ENCODE data around the gene UQCC2.

Gene UQCC2

DNA sequence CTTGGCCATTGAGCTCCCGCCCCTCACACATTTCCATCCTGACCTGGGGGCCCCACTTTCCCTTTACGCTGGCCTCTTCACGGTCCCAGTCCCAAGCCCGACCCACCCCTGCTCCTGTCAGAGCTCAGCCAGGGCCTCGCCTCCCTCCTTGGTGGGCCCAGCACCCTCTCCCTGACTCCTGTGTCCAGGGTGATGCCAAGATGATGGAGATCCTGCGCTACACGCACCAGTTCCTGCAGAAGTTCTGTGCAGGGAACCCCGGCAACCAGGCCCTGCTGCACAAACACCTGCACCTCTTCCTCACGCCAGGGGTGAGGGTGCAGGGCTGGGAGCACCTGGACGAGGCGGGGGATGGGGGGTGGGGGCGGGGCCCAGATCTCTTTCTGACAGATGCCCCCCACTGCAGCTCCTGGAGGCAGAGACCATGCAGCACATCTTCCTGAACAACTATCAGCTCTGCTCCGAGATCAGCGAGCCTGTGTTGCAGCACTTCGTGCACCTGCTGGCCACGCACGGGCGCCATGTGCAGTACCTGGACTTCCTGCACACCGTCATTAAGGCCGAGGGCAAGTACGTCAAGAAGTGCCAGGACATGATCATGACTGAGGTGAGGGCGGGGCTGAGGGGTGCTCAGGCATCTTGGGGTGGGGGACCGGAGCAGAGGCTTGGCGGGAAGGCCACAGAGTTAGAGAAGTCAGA, 33.1 kb downstream of the UQCC2 start:
- H3K36me3 ChIP-seq: peaks cover 0 to 75% (median 53%) of the 10 kb centered on the region in 11 experiments; a peak in 16 of 22 replicates
- peak overlapping the region in 1 of 11 experiments; percentile 41; a peak in 3 of 22 replicates for H3K9ac ChIP-seq
- peaks cover 69 to 93% (median 84%) of the 10 kb centered on the region in 10 experiments for H3K4me1 ChIP-seq
- no peak for TF ChIP-seq Cebpa-rat (IDR thresholded peaks at IDR 0.05)
- peaks cover 0 to 14% (median 0%) of the 10 kb centered on the region in 11 experiments; a peak in 2 of 22 replicates for H4K20me1 ChIP-seq
- peak overlapping the region; percentile 14 to 91 (median 81); a peak in 19 of 22 replicates for H3K4me2 ChIP-seq
- no peaks in the 10 kb centered on the region for H3K9me3 ChIP-seq (replicated peaks in 1 of 11)
- H3K27me3 ChIP-seq: 0 out of 22 replicates have a peak, but pooled peaks cover 0 to 5% (median 0%) of the 10 kb centered on the region in 11 experiments
- H3K4me3 ChIP-seq: no peak overlapping the region
- H3K27ac ChIP-seq: no peak overlapping the region; a peak in 1 of 22 replicates

DNA sequence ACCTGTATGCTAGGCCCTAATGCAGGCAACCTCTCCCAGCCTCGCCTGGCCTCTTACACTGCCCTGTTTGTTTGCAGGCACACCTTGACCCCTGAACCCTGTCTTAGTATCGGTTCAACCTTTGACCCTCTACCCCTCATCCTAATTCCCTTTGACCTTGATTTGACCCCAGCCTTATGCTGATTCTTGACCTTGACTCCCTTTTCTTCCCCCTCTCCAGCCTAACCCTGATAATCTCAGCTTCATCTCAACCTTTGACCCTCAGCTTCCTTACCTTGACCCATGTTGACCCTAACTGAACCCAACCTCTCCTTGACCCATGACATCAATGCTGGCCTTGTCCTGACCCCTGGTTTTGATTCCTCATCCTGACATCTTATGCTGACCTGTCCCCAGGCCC, 33.8 kb downstream of the UQCC2 start:
- TF ChIP-seq Cebpa-rat (IDR thresholded peaks at IDR 0.05): no peak
- Histone ChIP-seq H3K9ac (no peak overlapping the region), H3K27ac (peak overlapping the region in 2 of 11 experiments; percentile 25 to 62; a peak in 2 of 22 replicates), H3K4me1 (peaks cover 67 to 93% (median 84%) of the 10 kb centered on the region in 10 experiments), H3K4me2 (peak overlapping the region; percentile 57 to 91 (median 81); a peak in 20 of 22 replicates), H3K4me3 (no peak overlapping the region), H3K27me3 (0 out of 22 replicates have a peak, but pooled peaks cover 0 to 5% (median 0%) of the 10 kb centered on the region in 11 experiments), H3K36me3 (peaks cover 0 to 77% (median 55%) of the 10 kb centered on the region in 11 experiments; a peak in 16 of 22 replicates), H4K20me1 (peaks cover 0 to 9% (median 0%) of the 10 kb centered on the region in 11 experiments; a peak in 2 of 22 replicates), H3K9me3 (replicated peaks in 1 of 11) (no peaks in the 10 kb centered on the region)

DNA sequence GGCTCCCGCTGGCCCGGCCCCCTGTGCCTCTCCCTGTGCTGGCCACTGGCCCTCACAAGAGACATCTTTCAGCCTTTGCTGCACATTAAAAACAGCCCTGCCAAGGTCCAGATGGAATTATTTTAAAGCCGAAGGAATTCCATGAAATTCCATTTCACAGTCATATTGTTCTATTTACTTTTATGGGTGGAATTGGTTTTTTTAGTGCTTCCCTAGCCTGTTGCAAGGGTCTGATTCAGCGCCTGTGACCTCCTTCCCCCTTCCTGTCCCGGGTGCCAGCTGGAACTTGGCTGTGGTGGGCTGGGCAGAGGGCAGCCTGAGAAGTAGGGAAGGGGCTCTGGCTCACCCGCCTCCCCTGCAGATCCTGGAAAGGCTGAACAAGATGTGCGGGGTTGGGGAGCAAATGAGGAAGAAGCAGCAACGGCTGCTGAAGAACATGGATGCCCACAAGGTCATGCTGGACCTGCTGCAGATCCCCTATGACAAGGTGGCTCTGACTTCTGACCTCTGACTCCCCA, 34.3 kb downstream of the UQCC2 start:
- H3K36me3 ChIP-seq: peaks cover 0 to 75% (median 54%) of the 10 kb centered on the region in 11 experiments; a peak in 16 of 22 replicates
- H3K4me3 ChIP-seq: no peak overlapping the region
- peaks cover 0 to 5% (median 0%) of the 10 kb centered on the region in 11 experiments; a peak in 2 of 22 replicates for H4K20me1 ChIP-seq
- peaks cover 63 to 90% (median 82%) of the 10 kb centered on the region in 10 experiments for H3K4me1 ChIP-seq
- H3K9me3 ChIP-seq (replicated peaks in 1 of 11): no peaks in the 10 kb centered on the region
- TF ChIP-seq Cebpa-rat (IDR thresholded peaks at IDR 0.05): no peak
- peak overlapping the region; percentile 57 to 91 (median 81) for H3K4me2 ChIP-seq
- 0 out of 22 replicates have a peak, but pooled peaks cover 0 to 5% (median 0%) of the 10 kb centered on the region in 11 experiments for H3K27me3 ChIP-seq
- H3K9ac ChIP-seq: peak overlapping the region in 1 of 11 experiments; percentile 31; a peak in 3 of 22 replicates
- H3K27ac ChIP-seq: peak overlapping the region in 3 of 11 experiments; percentile 25 to 66 (median 62); a peak in 1 of 22 replicates

DNA sequence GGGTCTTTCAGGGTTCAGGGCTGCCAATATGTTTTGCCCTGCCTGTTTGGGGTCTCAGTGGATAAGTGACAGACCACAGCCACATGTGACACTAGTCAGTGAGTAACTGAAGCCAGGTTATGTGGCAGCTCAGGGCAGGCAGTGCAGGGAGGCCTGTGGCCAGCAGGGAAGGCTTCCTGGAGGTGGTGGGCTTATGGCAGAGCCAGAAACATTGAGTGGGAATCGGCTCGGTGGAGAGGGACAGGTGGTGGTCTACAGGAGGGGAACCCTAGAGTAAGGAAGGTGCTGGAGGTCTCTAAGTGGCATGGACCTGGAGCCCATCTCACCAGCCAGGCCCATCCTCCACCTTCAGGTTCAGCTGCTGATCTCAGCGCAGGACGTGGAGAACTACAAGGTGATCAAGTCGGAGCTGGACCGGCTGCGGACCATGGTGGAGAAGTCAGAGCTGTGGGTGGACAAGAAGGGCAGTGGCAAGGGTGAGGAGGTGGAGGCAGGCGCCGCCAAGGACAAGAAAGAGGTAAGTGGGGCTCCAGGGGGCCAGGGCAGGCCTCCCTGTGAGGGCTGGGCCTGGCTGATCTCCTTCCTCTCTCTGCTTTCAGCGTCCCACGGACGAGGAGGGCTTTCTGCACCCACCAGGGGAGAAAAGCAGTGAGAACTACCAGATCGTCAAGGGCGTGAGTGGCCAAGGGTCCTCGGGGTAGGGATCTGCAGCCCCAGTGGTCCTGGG, 34.9 kb downstream of the UQCC2 start:
- Histone ChIP-seq H3K36me3 (peaks cover 0 to 75% (median 53%) of the 10 kb centered on the region in 11 experiments; a peak in 16 of 22 replicates), H3K4me1 (peaks cover 63 to 87% (median 80%) of the 10 kb centered on the region in 10 experiments), H3K4me2 (peak overlapping the region; percentile 57 to 91 (median 81); a peak in 21 of 22 replicates), H3K27me3 (0 out of 22 replicates have a peak, but pooled peaks cover 0 to 5% (median 0%) of the 10 kb centered on the region in 11 experiments), H3K9me3 (replicated peaks in 1 of 11) (no peaks in the 10 kb centered on the region), H3K4me3 (no peak overlapping the region), H3K27ac (peak overlapping the region in 8 of 11 experiments; percentile 40 to 66 (median 53); a peak in 10 of 22 replicates), H3K9ac (peak overlapping the region in 3 of 11 experiments; percentile 11 to 31 (median 14); a peak in 5 of 22 replicates), H4K20me1 (peaks cover 0 to 9% (median 0%) of the 10 kb centered on the region in 11 experiments; a peak in 4 of 22 replicates)
- TF ChIP-seq Cebpa-rat (IDR thresholded peaks at IDR 0.05): no peak

DNA sequence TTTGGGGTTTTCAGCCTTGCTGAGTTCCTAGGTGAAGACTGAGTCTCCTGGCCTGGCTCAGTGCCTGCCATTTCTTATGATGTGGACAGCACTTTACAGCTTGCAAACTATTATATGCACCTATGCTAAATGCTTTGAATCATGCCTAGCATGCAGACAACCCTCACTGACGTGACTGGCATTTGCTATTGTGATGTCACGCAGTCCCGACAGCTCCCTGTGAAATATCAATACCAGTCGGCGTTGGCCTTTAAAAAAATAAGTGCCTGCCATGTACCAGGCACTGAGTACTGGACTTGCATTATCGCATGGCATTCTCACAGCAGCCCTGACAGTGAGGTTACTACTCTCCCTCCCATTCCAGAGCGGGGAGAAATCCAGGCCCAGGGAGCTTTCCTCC, 35.5 kb downstream of the UQCC2 start:
- Histone ChIP-seq H3K27ac (peak overlapping the region in 9 of 11 experiments; percentile 40 to 66 (median 53); a peak in 16 of 22 replicates), H3K4me1 (peaks cover 63 to 89% (median 80%) of the 10 kb centered on the region in 10 experiments), H3K4me2 (peak overlapping the region; percentile 57 to 91 (median 75)), H3K4me3 (no peak overlapping the region; a peak in 1 of 20 replicates), H3K9me3 (replicated peaks in 1 of 11) (no peaks in the 10 kb centered on the region), H3K9ac (peak overlapping the region in 7 of 11 experiments; percentile 4 to 63 (median 36); a peak in 8 of 22 replicates), H3K36me3 (peaks cover 0 to 75% (median 48%) of the 10 kb centered on the region in 11 experiments; a peak in 16 of 22 replicates), H4K20me1 (peaks cover 0 to 9% (median 0%) of the 10 kb centered on the region in 11 experiments; a peak in 4 of 22 replicates), H3K27me3 (0 out of 22 replicates have a peak, but pooled peaks cover 0 to 5% (median 0%) of the 10 kb centered on the region in 11 experiments)
- TF ChIP-seq Cebpa-rat (IDR thresholded peaks at IDR 0.05): no peak

DNA sequence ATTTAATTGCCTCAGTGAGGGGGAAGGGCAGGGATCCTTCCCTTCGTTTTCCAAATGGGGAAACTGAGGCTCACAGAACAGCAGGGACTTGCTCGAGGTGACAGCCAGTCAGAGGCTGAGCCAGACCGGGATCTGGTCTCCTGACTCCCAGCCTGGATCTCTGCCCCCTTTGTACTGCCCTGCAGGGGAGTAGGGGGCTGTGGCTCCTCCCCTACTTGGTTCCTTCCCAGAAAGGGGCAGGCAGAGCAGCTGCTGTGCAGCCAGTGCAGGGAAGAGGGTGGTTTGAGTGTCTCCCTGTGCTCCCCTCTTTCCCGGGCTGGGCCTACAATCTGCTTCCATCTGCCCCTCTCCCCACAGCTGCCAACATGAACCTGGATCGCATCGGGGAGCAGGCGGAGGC, 37.6 kb downstream of the UQCC2 start:
- Histone ChIP-seq H3K9ac (peak overlapping the region in 5 of 11 experiments; percentile 5 to 51 (median 30); a peak in 7 of 22 replicates), H3K4me3 (no peak overlapping the region), H3K36me3 (peaks cover 0 to 80% (median 52%) of the 10 kb centered on the region in 11 experiments; a peak in 16 of 22 replicates), H3K4me1 (peaks cover 49 to 78% (median 66%) of the 10 kb centered on the region in 10 experiments), H3K27me3 (0 out of 22 replicates have a peak, but pooled peaks cover 0 to 2% (median 0%) of the 10 kb centered on the region in 11 experiments), H3K9me3 (replicated peaks in 1 of 11) (no peaks in the 10 kb centered on the region), H3K4me2 (peak overlapping the region in 10 of 11 experiments; percentile 20 to 91 (median 78); a peak in 16 of 22 replicates), H4K20me1 (peaks cover 0 to 5% (median 0%) of the 10 kb centered on the region in 11 experiments; a peak in 4 of 22 replicates), H3K27ac (peak overlapping the region in 9 of 11 experiments; percentile 22 to 66 (median 60); a peak in 14 of 22 replicates)
- TF ChIP-seq Cebpa-rat (IDR thresholded peaks at IDR 0.05): no peak

DNA sequence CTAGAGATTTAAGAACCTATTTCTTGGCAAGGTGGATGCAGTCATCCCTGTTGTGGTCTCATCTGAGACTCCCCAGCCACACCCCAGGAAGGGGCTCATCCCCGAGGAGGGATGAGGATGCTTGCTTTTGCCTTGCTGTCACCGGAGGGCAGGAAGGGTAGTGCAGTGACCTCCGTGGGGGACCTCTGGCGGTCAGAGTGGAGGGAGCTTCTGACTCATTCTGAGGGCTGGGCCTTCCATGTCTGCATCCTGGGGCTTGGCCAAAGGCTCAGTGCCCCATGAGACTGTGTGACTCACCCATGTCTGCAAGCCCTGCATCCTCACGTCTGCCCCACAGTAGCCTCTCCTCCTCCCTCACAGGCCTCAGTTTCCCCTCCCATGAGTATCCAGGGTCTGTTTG, 38.7 kb downstream of the UQCC2 start:
- peaks cover 0 to 5% (median 0%) of the 10 kb centered on the region in 11 experiments; a peak in 4 of 22 replicates for H4K20me1 ChIP-seq
- H3K27me3 ChIP-seq: no peaks in the 10 kb centered on the region
- H3K9ac ChIP-seq: peak overlapping the region in 3 of 11 experiments; percentile 8 to 35 (median 27); a peak in 3 of 22 replicates
- H3K4me1 ChIP-seq: peaks cover 47 to 72% (median 56%) of the 10 kb centered on the region in 10 experiments
- no peak overlapping the region for H3K4me3 ChIP-seq
- peak overlapping the region; percentile 5 to 91 (median 71); a peak in 18 of 22 replicates for H3K4me2 ChIP-seq
- H3K27ac ChIP-seq: peak overlapping the region in 8 of 11 experiments; percentile 41 to 66 (median 61); a peak in 10 of 22 replicates
- H3K36me3 ChIP-seq: peaks cover 0 to 86% (median 60%) of the 10 kb centered on the region in 11 experiments; a peak in 18 of 22 replicates
- no peaks in the 10 kb centered on the region for H3K9me3 ChIP-seq (replicated peaks in 1 of 11)
- TF ChIP-seq Cebpa-rat (IDR thresholded peaks at IDR 0.05): no peak

DNA sequence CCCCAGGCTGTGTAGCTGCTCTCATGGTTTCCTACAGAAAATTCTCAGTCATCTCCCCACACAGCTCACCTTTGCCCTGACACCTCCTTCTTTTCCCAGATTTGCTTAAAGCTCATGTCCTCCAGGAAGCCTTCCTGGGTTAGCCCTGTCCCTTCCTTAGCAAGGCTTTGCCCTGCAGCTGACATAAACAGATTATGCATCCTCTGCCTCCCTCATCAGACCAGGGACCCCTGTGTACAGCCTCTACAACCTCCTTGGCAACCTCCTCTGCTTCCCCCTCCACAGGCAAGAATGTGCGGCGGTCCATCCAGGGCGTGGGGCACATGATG, 39.8 kb downstream of the UQCC2 start:
- Histone ChIP-seq H3K4me1 (peaks cover 37 to 61% (median 45%) of the 10 kb centered on the region in 10 experiments), H3K36me3 (peaks cover 0 to 86% (median 60%) of the 10 kb centered on the region in 11 experiments; a peak in 18 of 22 replicates), H3K27ac (no peak overlapping the region), H3K27me3 (no peaks in the 10 kb centered on the region), H3K4me3 (no peak overlapping the region), H3K9ac (no peak overlapping the region), H4K20me1 (peaks cover 0 to 5% (median 0%) of the 10 kb centered on the region in 11 experiments; a peak in 4 of 22 replicates), H3K4me2 (no peak overlapping the region), H3K9me3 (replicated peaks in 1 of 11) (no peaks in the 10 kb centered on the region)
- TF ChIP-seq Cebpa-rat (IDR thresholded peaks at IDR 0.05): no peak

All from BLaER1 treated with 17β-estradiol and CSF1 and Interleukin-3, amounts not matched to agents 10 nM and 100 nM (cell line).